GM10266 (cell line): ENCODE results near the gene LEFTY1.

Experiments used
- DNase-seq: peaks from one replicate; pipeline ENCODE4 v3.0.0; 2012; ENCODE audit errors: extremely low spot score
- CTCF ChIP-seq: IDR thresholded peaks from 2 replicates; pipeline ENCODE4 v1.5.1; 2012; ENCODE audit warnings: mild to moderate bottlenecking, low read depth; ENCODE audit not compliant: control insufficient read depth, insufficient read depth; ENCODE audit errors: missing control alignments

Gene LEFTY1

GRCh38 chr1:225857256-225857655 lies 31.7 kb downstream of the LEFTY1 start:
- TF ChIP-seq CTCF = no peak
- DNase-seq = no peak

DNA sequence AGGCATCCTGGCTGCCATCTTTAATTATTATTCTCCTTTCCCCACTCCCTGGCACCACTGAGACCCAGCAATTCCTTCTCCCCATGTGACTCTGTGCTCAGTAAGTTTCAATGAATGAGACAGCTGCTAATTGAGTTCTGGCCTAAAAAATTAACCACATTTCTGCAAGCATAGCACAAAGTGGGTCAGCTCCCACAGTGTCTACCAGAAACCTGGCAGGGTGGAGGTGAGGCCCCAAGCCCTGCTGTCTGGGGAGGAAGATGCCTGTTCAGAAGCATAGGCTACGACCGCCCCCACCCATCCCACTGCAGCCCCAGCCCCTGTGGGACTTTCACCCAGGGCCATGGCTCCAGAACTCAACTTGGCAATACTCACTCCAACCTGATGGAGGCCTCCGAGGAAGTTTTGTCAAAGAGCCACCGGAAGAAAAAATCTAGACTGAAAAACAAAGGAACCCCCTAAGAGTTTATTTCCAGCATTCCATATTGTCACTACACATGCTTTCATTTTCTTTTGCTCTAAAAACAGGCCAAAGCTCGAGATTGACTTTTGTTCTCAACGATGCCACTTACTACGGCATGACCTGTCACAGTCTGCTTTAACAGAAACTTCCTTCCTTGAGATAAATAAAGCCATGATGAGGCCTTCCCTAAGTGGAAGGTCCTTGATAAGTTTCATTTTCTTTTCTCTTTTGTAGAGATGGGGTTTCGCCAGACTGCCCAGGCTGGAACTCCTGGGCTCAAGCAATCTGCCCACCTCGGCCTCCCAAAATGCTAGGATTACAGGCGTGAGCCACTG lies 33.2 kb downstream of the LEFTY1 start:
- no peak for DNase-seq
- no peak for TF ChIP-seq CTCF

DNA sequence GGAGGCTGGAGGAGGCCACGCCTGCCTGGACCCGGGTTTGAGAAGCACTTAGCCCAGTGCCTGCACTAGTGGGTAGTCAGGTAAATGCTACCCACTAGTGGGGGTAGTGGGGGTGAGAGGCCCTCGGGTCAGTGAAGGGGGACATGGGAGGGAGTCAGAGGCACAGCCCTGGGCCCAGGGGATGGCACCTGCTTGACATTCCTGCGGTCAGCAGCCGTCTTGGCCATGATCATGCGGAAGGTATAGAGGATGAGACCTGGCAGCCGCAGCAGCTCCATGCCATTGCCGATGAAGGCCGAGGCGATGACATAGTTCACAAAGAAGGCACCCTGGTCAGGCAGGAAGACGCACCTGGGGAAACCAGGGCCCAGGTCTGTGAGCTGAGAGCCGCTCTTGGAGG lies 35.5 kb downstream of the LEFTY1 start:
- TF ChIP-seq CTCF = no peak
- DNase-seq = no peak

DNA sequence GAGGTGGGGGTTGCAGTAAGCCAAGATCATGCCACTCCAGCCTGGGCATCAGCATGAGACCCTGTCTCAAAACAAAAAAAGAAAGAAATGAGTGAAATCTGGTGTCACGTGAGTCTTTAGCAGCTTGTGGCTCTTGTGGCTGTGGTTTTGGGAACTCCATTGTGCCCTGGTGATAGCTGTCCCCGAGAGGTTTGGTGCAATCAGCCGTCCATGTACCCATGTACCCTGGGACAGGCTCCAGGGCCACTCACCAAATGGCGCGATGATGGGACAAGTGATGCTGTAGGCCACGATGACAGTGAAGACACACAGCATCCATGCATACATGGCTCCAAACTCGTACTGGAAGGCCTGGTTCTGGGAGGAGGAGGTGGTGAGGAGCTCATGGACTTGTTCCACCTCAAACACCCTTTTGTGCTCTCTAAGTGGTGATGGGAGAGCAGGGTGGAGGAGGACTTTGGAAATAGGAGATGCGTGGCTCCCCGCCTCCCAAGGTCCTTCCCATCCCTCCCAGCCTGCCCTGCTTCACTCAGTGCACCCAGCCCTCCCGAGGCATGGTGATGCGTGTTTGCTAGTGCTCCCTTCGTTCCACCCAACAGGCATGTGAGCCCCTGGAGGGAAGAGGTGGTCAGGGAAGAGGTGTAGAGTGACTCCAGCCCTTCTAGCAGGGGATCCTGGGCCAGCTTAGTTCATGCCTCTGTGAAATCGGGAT lies 36.4 kb downstream of the LEFTY1 start:
- TF ChIP-seq CTCF = no peak
- no peak for DNase-seq

DNA sequence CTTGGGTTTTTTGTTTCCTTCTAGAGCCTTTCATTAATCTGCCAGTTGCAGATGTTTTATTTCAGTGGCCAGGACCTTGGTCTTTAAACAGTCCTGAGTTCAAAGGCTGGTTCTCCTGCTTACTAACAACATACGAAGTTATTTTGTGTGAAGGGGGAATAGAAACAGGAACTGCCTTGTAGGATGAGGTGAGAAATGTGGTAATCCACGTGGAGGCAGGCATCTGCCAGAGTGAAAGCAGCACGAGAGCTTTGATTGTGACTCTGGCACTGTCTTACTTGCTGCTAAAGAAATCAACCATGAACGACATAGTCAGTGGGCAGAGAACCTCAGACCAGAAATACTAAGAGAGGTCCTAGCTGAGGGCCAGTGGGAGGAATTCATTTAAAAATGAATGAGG lies 37.1 kb downstream of the LEFTY1 start:
- no peak for TF ChIP-seq CTCF
- peak; percentile 68 for DNase-seq

DNA sequence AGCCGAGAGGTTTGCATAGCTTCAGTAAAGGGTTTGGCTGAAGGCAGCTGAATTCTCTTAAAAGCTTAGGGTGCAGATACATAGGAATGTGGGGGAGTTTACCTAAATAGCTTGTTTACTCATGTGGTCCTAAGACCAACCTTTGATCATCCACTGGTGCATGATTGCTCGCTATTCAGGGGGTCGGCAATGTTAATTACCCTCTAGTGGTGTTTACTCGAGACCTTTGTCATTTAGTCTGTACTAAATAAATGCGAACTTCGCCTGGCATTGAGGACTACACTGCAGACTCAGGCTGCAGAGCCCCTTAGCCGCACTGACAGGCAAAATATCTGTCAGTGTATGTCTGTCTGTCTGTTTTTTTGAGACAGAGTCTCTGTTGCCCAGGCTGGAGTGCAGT lies 38.6 kb downstream of the LEFTY1 start:
- DNase-seq = no peak
- TF ChIP-seq CTCF = no peak

- DNase-seq = no peak
Observed at GRCh38 chr1:225849925-225850324, 39.0 kb downstream of the LEFTY1 start.

More at GRCh38 chr1:225849925-225850324, 39.0 kb downstream of the LEFTY1 start:
- TF ChIP-seq CTCF = no peak
